Spleen (tissue), 7 donors: ENCODE data around the gene GREB1.

ENCODE experiments used
- CTCF ChIP-seq, 11 experiments: fragments of 200-600 bp in 7 of 11; fragments of 450-650 bp in 4 of 11; sonication (generic) in 4 of 11; IDR thresholded peaks in 8 of 11; conservative IDR thresholded peaks in 3 of 11; 1 replicate in 7 of 11; 2 replicates in 4 of 11; pipeline versions ENCODE4 v1.4.0 to v1.8.0; 2016 to 2021; ENCODE audit warnings: antibody characterized with exemption in 11 of 11, inconsistent platforms in 4 of 11, mild to moderate bottlenecking in 1 of 11
- POLR2A ChIP-seq, 3 donors: fragments of 450-650 bp; IDR thresholded peaks; one replicate each; pipeline ENCODE4 v1.5.1; 2017; ENCODE audit warnings: antibody characterized with exemption in 3 of 3, mild to moderate bottlenecking in 1 of 3
- POLR2AphosphoS5 ChIP-seq, 3 donors: sonication (generic); formaldehyde crosslinking; IDR thresholded peaks; one replicate each; pipeline ENCODE4 v1.5.1; 2017; ENCODE audit warnings: antibody characterized with exemption in 3 of 3
- donor health status: DM: no; HTN: no; CAD: no; lungs with moderate emphysema.
- donor health status: DM: no; HTN: no; CAD: no.
- donor health status: DM: no; HTN: no; CAD: no.

- TF ChIP-seq CTCF (IDR thresholded peaks at IDR 0.05 in 8 of 11, conservative IDR thresholded peaks at IDR 0.05 in 3 of 11): no peak
- no peak for TF ChIP-seq POLR2AphosphoS5 (IDR thresholded peaks at IDR 0.05)
- no peak for TF ChIP-seq POLR2A (IDR thresholded peaks at IDR 0.05)
Observed at GRCh38 chr2:11647834-11648600, 114.2 kb downstream of the GREB1 start.
